HUES64 (cell line): ENCODE results near the gene STAT5A.

Experiments
- H3K27ac ChIP-seq: 2 replicates; pipeline ENCODE4 v1.7.0; 2013; ENCODE audit warnings: low read depth, low read length, inconsistent platforms
- H3K27me3 ChIP-seq: 2 replicates; pipeline ENCODE4 v1.6.1; 2013; ENCODE audit warnings: mild to moderate bottlenecking, low read length; ENCODE audit not compliant: insufficient read depth
- H3K36me3 ChIP-seq: 2 replicates; pipeline ENCODE4 v1.6.1; 2013; ENCODE audit warnings: mild to moderate bottlenecking, low read length; ENCODE audit not compliant: insufficient read depth
- H3K4me1 ChIP-seq: 2 replicates; pipeline ENCODE4 v1.6.1; 2013; ENCODE audit warnings: mild to moderate bottlenecking, low read length, moderate library complexity; ENCODE audit not compliant: insufficient read depth
- H3K4me3 ChIP-seq: 2 replicates; pipeline ENCODE4 v1.5.1; 2013; ENCODE audit warnings: mild to moderate bottlenecking, low read length, moderate library complexity
- H3K9ac ChIP-seq: 2 replicates; pipeline ENCODE4 v1.6.1; 2013; ENCODE audit warnings: mild to moderate bottlenecking, low read depth, low read length
- H3K9me3 ChIP-seq: 2 replicates; pipeline ENCODE4 v1.6.1; 2013; ENCODE audit warnings: low read depth, low read length; ENCODE audit not compliant: insufficient read depth
- WGBS: fragments of 150-250, 120-280 bp; methylation state at CpG from one replicate; pipeline ENCODE4 v1.1.7; 2013; ENCODE audit warnings: missing lambda C conversion rate; 5-methylcytosine and 5-hydroxymethylcytosine counted together

The STAT5A gene

GRCh38 chr17:42339221-42339620 is 50.9 kb downstream of the STAT5A start:
- Histone ChIP-seq H3K4me1 (no peaks in the 10 kb centered on the region), H3K27ac (no peak overlapping the region), H3K9me3 (no peaks in the 10 kb centered on the region), H3K36me3 (peaks cover 89% of the 10 kb centered on the region), H3K4me3 (no peak overlapping the region), H3K27me3 (no peaks in the 10 kb centered on the region), H3K9ac (no peak overlapping the region)
- 96% methylated on average over 5 of the region's 5 CpGs for WGBS

DNA sequence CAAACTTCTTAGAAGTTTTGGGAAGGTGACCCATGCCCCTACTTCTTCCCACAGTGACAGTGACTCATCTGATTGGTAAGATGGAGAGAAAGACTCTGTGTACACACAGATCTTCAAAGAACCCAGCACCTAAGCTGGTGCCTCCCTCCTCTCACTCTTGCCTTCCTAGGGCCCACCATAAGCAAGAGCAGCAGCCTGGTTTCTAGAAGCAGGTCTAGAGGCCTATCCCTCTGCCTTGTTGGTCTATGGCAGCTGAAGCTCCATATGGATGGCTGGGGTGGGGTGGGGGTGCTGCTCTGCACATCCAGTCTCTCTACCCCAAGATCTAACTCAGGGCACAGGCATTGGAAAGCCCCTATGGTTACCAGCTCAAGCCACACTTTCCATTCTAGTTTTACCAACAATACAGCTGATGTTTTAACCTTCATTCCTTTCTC is 52.4 kb downstream of the STAT5A start:
- no peaks in the 10 kb centered on the region for H3K9me3 ChIP-seq
- no peak overlapping the region for H3K27ac ChIP-seq
- peaks cover 4% of the 10 kb centered on the region; the same call in 1 of the 2 replicates for H3K4me1 ChIP-seq
- no peaks in the 10 kb centered on the region for H3K27me3 ChIP-seq
- peaks cover 90% of the 10 kb centered on the region for H3K36me3 ChIP-seq
- H3K9ac ChIP-seq: no peak overlapping the region
- no peak overlapping the region for H3K4me3 ChIP-seq

DNA sequence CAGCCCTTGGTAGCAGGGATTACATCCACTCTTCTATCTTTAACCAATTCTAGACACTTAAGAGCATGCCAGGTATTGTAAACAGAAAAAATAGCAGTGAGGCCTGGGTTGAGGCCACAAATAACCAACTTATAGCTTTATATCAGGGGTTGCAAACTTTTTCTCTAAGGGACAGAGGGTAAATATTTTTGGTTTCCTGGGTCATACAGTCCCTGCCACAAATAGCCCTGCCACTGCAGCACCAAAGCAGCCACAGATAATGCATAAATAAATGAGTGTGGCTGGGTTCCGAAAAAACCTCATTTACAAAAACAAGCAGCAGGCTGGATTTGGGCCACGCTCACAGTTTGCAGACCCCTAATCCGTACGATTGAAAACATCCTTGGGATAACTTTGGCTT is 53.3 kb downstream of the STAT5A start:
- Histone ChIP-seq H3K4me1 (peaks cover 12% of the 10 kb centered on the region), H3K27me3 (no peaks in the 10 kb centered on the region), H3K9ac (no peak overlapping the region), H3K27ac (no peak overlapping the region), H3K4me3 (no peak overlapping the region), H3K36me3 (peaks cover 90% of the 10 kb centered on the region), H3K9me3 (no peaks in the 10 kb centered on the region)
- WGBS: 97% methylated on average over 4 of the region's 4 CpGs

- Histone ChIP-seq H3K27me3 (no peaks in the 10 kb centered on the region), H3K36me3 (peaks cover 86% of the 10 kb centered on the region), H3K4me3 (no peak overlapping the region), H3K9me3 (no peaks in the 10 kb centered on the region), H3K4me1 (peaks cover 14% of the 10 kb centered on the region), H3K27ac (no peak overlapping the region), H3K9ac (no peak overlapping the region)
- 93% methylated on average over 9 of the region's 9 CpGs for WGBS
Measured at GRCh38 chr17:42342242-42343008, 54.1 kb downstream of the STAT5A start.

DNA sequence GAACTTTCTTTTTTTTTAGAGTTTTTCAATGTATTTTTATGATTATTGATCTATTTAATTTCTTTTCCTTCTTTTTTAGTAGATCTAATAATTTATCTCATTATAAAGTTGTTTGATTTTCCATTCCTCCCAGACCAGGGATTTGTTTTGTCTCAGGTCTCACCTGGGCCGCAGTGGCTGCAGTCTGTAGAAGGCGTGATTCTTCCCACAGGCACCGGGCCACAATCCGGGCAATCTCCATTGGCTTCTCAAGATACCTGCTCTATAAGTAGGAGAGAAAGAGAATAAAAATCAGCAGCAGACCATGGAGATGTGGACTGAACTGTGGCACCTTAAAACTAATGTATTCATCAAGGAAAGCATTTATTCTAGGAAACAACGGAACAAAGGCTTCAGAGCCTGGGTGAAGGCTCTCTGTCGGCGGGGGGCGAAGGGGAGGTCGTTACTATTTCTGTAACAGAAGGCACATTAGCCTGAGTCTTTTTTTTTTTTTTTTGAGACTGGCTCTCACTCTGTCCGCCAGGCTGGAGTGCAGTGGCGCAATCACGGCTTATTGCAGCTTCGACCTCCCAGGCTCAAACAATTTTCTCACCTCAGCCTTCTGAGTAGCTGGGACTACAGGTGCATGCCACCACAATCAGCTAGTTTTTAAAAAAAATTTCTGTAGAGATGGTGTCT is 57.2 kb downstream of the STAT5A start:
- Histone ChIP-seq H3K9ac (no peak overlapping the region), H3K36me3 (peaks cover 66% of the 10 kb centered on the region), H3K27me3 (no peaks in the 10 kb centered on the region), H3K27ac (peak overlapping the region; percentile 59), H3K4me1 (peaks cover 14% of the 10 kb centered on the region), H3K9me3 (no peaks in the 10 kb centered on the region), H3K4me3 (no peak overlapping the region)
- WGBS: 76% methylated on average over 13 of the region's 13 CpGs

- no peak overlapping the region for H3K9ac ChIP-seq
- no peaks in the 10 kb centered on the region for H3K27me3 ChIP-seq
- H3K4me1 ChIP-seq: peaks cover 14% of the 10 kb centered on the region
- no peaks in the 10 kb centered on the region for H3K9me3 ChIP-seq
- no peak overlapping the region for H3K27ac ChIP-seq
- H3K36me3 ChIP-seq: peaks cover 57% of the 10 kb centered on the region
- WGBS: 89% methylated on average over 8 of the region's 8 CpGs
- H3K4me3 ChIP-seq: no peak overlapping the region
Measured at GRCh38 chr17:42346481-42346880, 58.2 kb downstream of the STAT5A start.

DNA sequence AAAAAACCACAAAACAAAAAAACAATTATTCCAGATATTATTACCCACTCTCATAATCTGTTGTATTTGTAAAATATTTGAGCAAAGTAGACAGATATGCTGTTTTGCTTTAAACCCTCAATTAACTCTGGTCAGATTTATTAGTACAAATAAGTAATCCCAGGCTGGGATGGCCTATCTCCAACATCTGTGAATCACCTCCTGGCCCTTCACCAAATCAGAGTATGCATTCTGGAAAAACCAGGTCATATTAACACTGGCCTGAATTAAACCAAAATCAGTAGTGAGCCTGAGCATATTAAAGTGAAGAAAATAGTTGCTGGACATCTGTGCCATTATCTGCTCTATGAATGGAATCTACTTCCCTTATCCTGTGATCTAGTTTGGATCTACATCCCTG is 58.9 kb downstream of the STAT5A start:
- no peak overlapping the region for H3K27ac ChIP-seq
- peaks cover 14% of the 10 kb centered on the region for H3K4me1 ChIP-seq
- peaks cover 50% of the 10 kb centered on the region for H3K36me3 ChIP-seq
- no peak overlapping the region for H3K4me3 ChIP-seq
- H3K9ac ChIP-seq: no peak overlapping the region
- no peaks in the 10 kb centered on the region for H3K9me3 ChIP-seq
- H3K27me3 ChIP-seq: no peaks in the 10 kb centered on the region

- Histone ChIP-seq H3K9me3 (no peaks in the 10 kb centered on the region), H3K4me1 (peaks cover 14% of the 10 kb centered on the region), H3K27ac (no peak overlapping the region), H3K4me3 (no peak overlapping the region), H3K36me3 (peaks cover 46% of the 10 kb centered on the region), H3K9ac (no peak overlapping the region), H3K27me3 (no peaks in the 10 kb centered on the region)
- WGBS: 92% methylated on average over 3 of the region's 3 CpGs
Measured at GRCh38 chr17:42347606-42348005, 59.3 kb downstream of the STAT5A start.

GRCh38 chr17:42348104-42348503 is 59.8 kb downstream of the STAT5A start:
- H3K36me3 ChIP-seq: peaks cover 41% of the 10 kb centered on the region
- H3K4me3 ChIP-seq: no peak overlapping the region
- no peaks in the 10 kb centered on the region for H3K9me3 ChIP-seq
- WGBS: 94% methylated on average over 3 of the region's 3 CpGs
- peaks cover 14% of the 10 kb centered on the region for H3K4me1 ChIP-seq
- no peaks in the 10 kb centered on the region for H3K27me3 ChIP-seq
- H3K9ac ChIP-seq: no peak overlapping the region
- no peak overlapping the region for H3K27ac ChIP-seq

DNA sequence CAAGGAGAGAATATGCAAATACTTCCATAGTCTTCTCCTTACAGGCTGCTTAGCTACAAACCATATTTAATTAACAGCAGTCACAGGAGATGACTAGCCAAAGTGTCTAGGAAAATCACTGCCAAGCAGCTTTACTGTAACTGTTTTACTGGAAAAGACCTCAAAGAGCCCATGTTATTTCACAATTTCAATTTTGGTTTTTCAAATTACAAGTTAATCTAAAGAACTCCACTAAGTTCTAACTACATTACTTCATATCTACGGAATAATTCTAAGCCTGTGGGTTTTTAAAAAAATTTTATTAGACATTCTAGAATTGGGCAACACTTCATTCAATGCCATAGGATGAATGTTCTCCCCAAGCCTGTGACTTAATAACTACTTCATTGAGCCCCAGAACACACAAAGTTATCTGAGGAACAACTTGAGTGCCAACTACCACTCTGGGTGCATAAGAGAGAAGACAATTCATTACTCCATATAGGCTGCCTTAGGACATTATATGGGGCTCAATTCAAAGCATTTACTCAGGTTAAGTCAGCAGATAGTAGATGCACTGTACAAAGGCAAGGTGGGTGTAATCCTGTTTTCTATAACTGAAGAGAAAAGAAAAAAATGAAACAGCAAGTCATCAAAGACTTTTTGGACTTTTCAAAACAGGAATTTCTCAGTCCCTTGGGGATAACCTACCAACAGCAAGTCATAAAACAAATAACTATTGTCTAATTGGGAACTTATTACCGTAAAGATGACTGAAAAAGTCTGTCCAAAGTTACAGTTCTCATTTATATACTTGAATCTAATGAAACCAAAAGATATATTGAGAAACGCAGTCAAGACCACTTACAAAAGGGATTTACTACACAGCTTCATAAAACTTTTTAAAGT is 66.9 kb downstream of the STAT5A start:
- H3K27ac ChIP-seq: no peak overlapping the region
- no peak overlapping the region for H3K9ac ChIP-seq
- H3K9me3 ChIP-seq: no peaks in the 10 kb centered on the region
- H3K4me1 ChIP-seq: no peaks in the 10 kb centered on the region
- WGBS: 79% methylated on average over 2 of the region's 3 CpGs
- no peaks in the 10 kb centered on the region for H3K27me3 ChIP-seq
- no peaks in the 10 kb centered on the region for H3K36me3 ChIP-seq
- H3K4me3 ChIP-seq: no peak overlapping the region

GRCh38 chr17:42358434-42358833 is 70.1 kb downstream of the STAT5A start:
- no peaks in the 10 kb centered on the region for H3K27me3 ChIP-seq
- H3K27ac ChIP-seq: no peak overlapping the region
- no peaks in the 10 kb centered on the region for H3K36me3 ChIP-seq
- 100% methylated on average over 1 of the region's 1 CpG for WGBS
- peaks cover 16% of the 10 kb centered on the region for H3K4me1 ChIP-seq
- H3K9ac ChIP-seq: no peak overlapping the region
- H3K9me3 ChIP-seq: no peaks in the 10 kb centered on the region
- H3K4me3 ChIP-seq: no peak overlapping the region
